Lung (tissue), 12 donors: ENCODE measurements around the gene NBAS. TPM values are rescaled to one million over a fixed set of nuclear protein-coding genes. Genes with fewer than 3 reads are reported as not detected.

Experiments
- ATAC-seq: fragments of 200-7000 bp; cut with Tn5 transposase; one replicate; pipeline ENCODE4 v1.9.1; 2020; ENCODE audit warnings: moderate number of reproducible peaks; ENCODE audit not compliant: insufficient read depth, low FRiP score
- DNase-seq, 3 donors: peaks; one replicate each; pipeline ENCODE4 v3.0.0-alpha.2; 2013 to 2017
- H3K27ac ChIP-seq, 2 donors: one replicate each; pipeline ENCODE4 v1.5.1; 2013; ENCODE audit warnings: mild to moderate bottlenecking in 2 of 2, moderate library complexity in 2 of 2, control low read depth in 1 of 2, inconsistent platforms in 1 of 2, low read depth in 1 of 2, low read length in 1 of 2
- H3K27me3 ChIP-seq, 3 donors: one replicate each; pipeline ENCODE4 v1.5.1; 2013; ENCODE audit warnings: low read length in 2 of 3; ENCODE audit not compliant: control insufficient read depth in 3 of 3, insufficient read depth in 3 of 3
- H3K36me3 ChIP-seq, 4 donors: one replicate each; pipeline ENCODE4 v1.5.1; 2013; ENCODE audit warnings: low read length in 4 of 4, mild to moderate bottlenecking in 1 of 4, moderate library complexity in 1 of 4; ENCODE audit not compliant: control insufficient read depth in 4 of 4, insufficient read depth in 4 of 4
- H3K4me1 ChIP-seq, 5 donors: one replicate each; pipeline ENCODE4 v1.5.1; 2013; ENCODE audit warnings: low read length in 5 of 5, mild to moderate bottlenecking in 2 of 5, moderate library complexity in 1 of 5; ENCODE audit not compliant: control insufficient read depth in 5 of 5, insufficient read depth in 5 of 5
- H3K4me3 ChIP-seq: one replicate; pipeline ENCODE4 v1.5.1; 2013; ENCODE audit warnings: mild to moderate bottlenecking, control low read depth, moderate library complexity
- H3K9ac ChIP-seq, 2 donors: one replicate each; pipeline ENCODE4 v1.5.1; 2013; ENCODE audit warnings: low read length in 2 of 2, control low read depth in 1 of 2; ENCODE audit not compliant: insufficient read depth in 1 of 2
- H3K9me3 ChIP-seq, 4 donors: one replicate each; pipeline ENCODE4 v1.5.1; 2013; ENCODE audit warnings: low read length in 3 of 4, mild to moderate bottlenecking in 1 of 4, moderate library complexity in 1 of 4; ENCODE audit not compliant: control insufficient read depth in 4 of 4, insufficient read depth in 3 of 4
- CTCF ChIP-seq: IDR thresholded peaks from 2 replicates; pipeline ENCODE4 v1.5.1; 2012; ENCODE audit warnings: mild to moderate bottlenecking; ENCODE audit errors: control extremely low read depth, extremely low read depth
- WGBS, 2 donors: extraction: QIAGEN DNeasy Blood & Tissue Kit; methylation state at CpG; one replicate each; pipeline ENCODE4 v1.1.7; 2013; 5-methylcytosine and 5-hydroxymethylcytosine counted together
- polyA plus RNA-seq, 2 donors: library from polyadenylated mRNA; stranded (reverse); fragments of 200-250 nt; gene quantifications; one replicate each; pipeline ENCODE4 v1.2.1, GENCODE V29; 2013
- total RNA-seq, 2 donors: library from RNA; depleted of rRNA in 1 of 2; stranded (reverse); fragments of >200 nt in 1 of 2; gene quantifications; one replicate each; pipeline ENCODE4 v1.2.1, GENCODE V29; 2014 to 2021
- donor health status: control.
- donor health status: control.
- donor health status: Bipolar disorder and iron deficiency.
- donor health status: healthy.
- donor health status: DM: yes; HTN: yes; CAD: no.

NBAS gene
- total and polyA plus RNA-seq, 4 donors, result 15.6 to 61.3 (median 35.4) TPM

GRCh38 chr2:15510552-15510951 lies 50.6 kb downstream of the NBAS start:
- Histone ChIP-seq H3K4me1 (peaks cover 0 to under 1% (median 0%) of the 10 kb centered on the region in 5 donors), H3K4me3 (no peak overlapping the region), H3K36me3 (peaks cover 4 to 27% (median 19%) of the 10 kb centered on the region in 4 donors), H3K9ac (no peak overlapping the region), H3K27ac (no peak overlapping the region), H3K27me3 (no peaks in the 10 kb centered on the region), H3K9me3 (no peaks in the 10 kb centered on the region)
- TF ChIP-seq CTCF, result no peak
- ATAC-seq (no peak), DNase-seq (no peak)
- WGBS, 2 donors, result 84 to 97% methylated on average over 1 of the region's 1 CpG

GRCh38 chr2:15510131-15510530 lies 51.0 kb downstream of the NBAS start:
- Histone ChIP-seq H3K9ac (no peak overlapping the region), H3K4me3 (no peak overlapping the region), H3K27ac (no peak overlapping the region), H3K4me1 (no peaks in the 10 kb centered on the region), H3K9me3 (no peaks in the 10 kb centered on the region), H3K36me3 (peaks cover 5 to 27% (median 19%) of the 10 kb centered on the region in 4 donors), H3K27me3 (no peaks in the 10 kb centered on the region)
- ATAC-seq (no peak), DNase-seq (no peak)
- WGBS, 2 donors, result 95 to 96% methylated on average over 3 of the region's 3 CpGs
- TF ChIP-seq CTCF, result no peak

- Histone ChIP-seq H3K4me1 (no peaks in the 10 kb centered on the region), H3K27ac (no peak overlapping the region), H3K9ac (no peak overlapping the region), H3K36me3 (peaks cover 5 to 31% (median 24%) of the 10 kb centered on the region in 4 donors), H3K9me3 (no peaks in the 10 kb centered on the region), H3K27me3 (no peaks in the 10 kb centered on the region), H3K4me3 (no peak overlapping the region)
- DNase-seq (no peak), ATAC-seq (no peak)
- TF ChIP-seq CTCF, result no peak
- 92 to 95% methylated on average over 3 of the region's 3 CpGs for WGBS, 2 donors
These were observed 53.4 kb downstream of the NBAS start for GRCh38 chr2:15507697-15508096.

- peaks cover 5 to 33% (median 25%) of the 10 kb centered on the region in 4 donors for H3K36me3 ChIP-seq
- no peaks in the 10 kb centered on the region for H3K27me3 ChIP-seq
- no peak overlapping the region for H3K27ac ChIP-seq
- 83 to 92% methylated on average over 1 of the region's 1 CpG for WGBS, 2 donors
- H3K9me3 ChIP-seq, result no peaks in the 10 kb centered on the region
- no peaks in the 10 kb centered on the region for H3K4me1 ChIP-seq
- no peak overlapping the region for H3K9ac ChIP-seq
- no peak for TF ChIP-seq CTCF
- DNase-seq, result no peak
- no peak overlapping the region for H3K4me3 ChIP-seq
- ATAC-seq, result no peak
These were observed 54.1 kb downstream of the NBAS start for GRCh38 chr2:15507061-15507460.
